Stimulated activated CD8-positive, alpha-beta memory T cell treated with anti-CD3 and anti-CD28 coated beads, Interleukin-4, amount 100 ng/mL, for 24 hours (primary cell): ENCODE measurements around the gene ABR.
"Not testable (repeated sequence)": the region's sequence is repeated elsewhere in the genome, so short reads cannot be mapped to it uniquely, and the experiment has no call there.

Source experiments
- DNase-seq: peaks from one replicate; pipeline ENCODE4 v3.0.0-alpha.2; 2020; ENCODE audit warnings: low read depth

Gene ABR

DNA sequence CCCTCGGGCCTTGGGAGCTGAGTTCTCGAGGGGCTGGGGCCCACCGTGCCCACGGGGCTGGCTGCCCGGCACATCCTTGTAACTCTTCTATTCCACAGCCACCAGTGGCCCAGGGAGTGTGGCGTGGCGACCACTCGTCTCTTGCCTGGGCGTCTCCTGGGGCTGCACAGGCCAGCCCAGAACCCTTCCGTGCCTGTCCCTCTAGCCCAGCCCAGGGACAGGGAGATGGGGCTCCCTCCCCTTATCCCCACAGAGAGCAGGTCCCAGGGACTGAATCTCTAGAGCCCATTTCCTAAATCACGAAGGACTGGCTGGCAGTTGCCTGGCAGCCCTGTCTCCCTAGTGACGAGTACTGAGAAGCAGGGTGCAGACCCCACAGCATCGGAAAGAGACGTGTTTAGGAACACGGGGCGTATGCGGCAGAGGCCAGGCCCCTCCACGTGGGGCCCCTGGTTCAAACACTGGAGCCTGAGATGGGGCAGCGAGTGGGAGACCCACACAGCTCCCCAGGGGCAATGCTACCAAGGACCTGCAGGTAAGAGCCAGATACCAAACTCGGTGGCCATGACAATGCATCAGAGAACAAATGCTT lies 131.8 kb downstream of the ABR start:
- no peak for DNase-seq

DNA sequence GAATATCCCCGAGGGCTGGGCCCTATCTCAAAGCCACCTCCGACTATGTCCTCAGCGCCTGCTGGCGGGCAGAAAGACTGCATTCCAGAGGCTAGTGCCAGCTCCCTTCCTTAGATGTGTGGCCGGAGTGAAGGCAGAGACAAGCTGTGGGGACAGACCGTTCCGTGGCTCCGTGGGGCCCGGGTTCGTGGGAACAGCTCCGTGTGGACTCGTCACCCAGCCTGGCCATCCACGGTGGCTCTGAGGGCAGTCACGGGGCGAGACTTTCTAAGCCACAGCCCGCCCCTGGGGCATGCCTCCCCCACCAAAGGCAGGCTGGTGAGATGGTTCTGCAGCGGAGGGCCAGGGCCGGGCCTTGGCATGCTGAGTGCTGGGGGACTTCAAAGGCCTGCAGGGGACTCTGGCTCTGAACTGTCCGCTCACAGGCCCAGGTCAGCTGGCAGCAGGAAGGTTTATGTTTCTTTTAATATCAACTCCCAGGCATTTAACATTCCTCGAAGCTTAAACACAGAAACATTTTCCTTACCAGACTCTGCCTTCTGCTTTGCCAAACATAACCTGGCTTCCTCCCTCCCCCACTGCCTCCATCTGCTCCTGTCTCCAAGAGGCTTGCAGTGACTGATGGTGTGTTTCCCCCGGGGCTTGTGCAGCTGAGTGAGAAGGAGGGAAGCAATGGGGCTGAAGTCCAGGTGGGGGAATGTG lies 132.5 kb downstream of the ABR start:
- no peak for DNase-seq

- no peak for DNase-seq
Measured at GRCh38 chr17:1045456-1045855, 134.3 kb downstream of the ABR start.

DNA sequence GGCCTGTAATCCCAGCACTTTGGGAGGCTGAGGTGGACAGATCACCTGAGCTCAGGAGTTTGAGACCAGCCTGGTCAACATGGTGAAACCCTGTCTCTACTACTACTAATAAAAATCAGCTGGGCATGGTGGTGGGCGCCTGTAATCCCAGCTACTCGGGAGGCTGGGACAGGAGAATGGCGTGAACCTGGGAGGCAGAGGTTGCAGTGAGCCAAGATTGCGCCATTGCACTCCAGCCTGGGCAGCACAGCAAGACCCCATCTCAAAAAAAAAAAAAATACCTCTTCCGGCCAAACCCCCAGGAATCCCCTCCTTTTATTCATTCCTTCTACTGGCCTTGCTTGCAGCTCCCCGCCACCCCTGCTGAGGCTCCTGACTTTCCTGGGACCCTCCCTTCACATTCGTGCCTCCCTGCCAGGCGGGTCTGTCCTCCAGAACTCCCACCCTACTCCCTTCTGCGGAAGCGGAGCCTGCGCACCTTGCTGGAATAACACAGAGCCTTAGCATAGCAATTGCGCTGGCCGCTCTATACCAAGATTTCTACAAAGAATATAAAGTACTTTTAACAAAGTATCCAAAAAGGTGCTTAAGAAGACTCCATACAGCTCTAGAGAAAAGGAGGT lies 135.3 kb downstream of the ABR start:
- DNase-seq = not testable (repeated sequence)

- DNase-seq = no peak
Measured at GRCh38 chr17:1043601-1044251, 136.1 kb downstream of the ABR start.

DNA sequence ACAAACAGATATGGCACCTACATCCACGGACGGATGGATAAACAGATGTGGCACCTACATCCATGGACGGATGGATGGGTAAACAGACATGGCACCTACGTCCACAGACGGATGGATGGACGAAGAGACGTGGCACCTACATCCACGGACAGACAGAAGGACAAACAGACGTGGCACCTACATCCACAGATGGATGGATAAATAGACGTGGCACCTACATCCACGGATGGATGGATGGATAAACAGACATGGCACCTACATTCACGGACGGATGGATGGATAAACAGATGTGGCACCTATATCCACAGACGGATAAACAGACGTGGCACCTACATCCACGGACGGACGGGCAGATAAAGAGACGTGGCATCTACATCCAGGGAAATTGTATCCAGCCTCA lies 137.3 kb downstream of the ABR start:
- no peak for DNase-seq

DNA sequence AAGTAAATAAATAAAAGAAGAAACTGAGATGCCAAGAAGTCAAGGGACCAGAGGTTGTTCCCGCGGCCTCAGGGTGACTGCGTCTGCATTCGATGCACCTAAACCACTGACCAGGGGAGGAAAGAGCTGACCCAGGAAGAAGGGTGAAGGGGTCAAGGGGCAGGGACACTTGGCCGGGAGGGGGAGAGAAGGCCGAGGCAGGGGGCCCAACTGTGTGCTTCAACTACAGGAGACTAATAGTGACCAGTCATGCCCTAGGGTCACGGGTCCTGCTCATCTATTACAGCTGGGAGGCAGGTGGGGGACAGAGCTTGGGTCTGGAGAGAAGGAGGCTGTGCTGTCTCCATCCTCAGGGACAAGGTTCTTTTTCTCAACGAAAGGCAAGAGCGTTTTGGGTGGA lies 138.0 kb downstream of the ABR start:
- DNase-seq = no peak

DNA sequence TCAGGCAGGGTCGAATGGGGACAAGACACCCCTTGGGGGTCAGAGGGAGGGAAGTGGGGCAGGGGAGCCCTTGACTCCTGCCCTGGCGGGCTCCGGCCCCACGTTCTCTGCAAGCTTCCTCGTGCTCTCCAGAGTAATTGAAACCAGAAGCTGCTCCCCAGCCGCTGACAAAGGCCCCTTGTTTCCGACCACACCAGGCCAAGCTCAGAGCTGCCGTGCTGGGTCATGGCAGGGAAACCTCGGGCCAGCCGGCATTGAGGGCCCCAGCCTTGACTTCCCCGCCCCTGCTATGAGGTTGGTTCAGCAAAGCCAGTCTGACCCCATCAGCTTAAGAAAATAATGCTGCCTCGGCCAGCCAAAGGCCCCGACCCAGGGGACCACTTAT lies 139.6 kb downstream of the ABR start:
- no peak for DNase-seq

DNA sequence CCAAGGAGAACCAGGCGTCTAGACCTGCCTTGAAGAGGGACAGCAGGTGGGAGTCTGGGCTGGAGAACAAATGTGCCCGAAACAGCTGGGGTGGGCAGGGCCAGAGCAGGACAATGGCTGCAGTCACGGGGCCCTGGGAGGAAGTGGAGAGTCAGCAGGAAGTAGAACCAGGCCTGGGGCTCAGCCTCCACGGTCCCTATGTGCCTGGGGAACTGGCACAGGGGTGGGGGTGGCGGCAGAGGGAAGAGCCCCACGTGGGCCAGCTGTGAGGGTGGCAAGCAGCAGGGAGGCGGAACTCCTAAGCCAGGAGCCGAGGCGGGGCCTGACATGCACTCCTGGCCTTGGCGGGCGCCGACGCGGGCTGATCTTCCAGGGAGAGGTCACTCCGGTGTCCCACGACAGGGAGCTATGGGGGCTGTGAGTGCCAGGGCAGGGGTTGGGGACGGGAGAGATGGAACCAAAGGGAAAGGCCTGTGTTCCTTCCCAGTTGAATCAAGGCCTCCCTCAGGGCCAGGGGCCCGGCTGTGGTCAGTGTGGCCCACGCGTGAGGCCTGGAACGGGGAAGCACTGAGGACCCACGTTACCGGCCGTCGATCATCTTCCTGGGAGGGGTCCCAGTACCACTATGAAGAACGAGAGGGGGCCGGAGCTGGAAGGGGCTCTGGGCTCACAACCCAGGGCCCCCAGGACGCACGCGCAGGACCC lies 140.1 kb downstream of the ABR start:
- DNase-seq = no peak

DNA sequence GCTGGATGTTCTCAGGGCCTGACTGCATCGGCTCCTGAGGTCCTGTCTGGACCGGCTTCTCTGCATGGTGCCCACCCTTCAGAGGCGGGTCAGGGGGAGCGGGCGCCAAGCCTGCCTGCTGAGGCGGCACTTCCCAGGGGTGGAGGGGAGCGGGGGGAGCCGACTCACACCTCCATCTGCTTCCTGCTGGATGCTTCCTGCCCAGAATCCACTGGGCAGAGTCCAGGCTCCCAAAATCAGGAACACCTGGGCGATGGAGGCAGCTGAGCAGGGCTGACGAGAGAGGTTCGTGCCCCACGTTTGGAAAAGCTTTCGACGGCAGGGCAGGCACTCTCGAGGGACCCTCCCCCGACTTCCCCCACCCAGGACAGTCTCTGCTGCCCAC lies 140.7 kb downstream of the ABR start:
- no peak for DNase-seq

DNA sequence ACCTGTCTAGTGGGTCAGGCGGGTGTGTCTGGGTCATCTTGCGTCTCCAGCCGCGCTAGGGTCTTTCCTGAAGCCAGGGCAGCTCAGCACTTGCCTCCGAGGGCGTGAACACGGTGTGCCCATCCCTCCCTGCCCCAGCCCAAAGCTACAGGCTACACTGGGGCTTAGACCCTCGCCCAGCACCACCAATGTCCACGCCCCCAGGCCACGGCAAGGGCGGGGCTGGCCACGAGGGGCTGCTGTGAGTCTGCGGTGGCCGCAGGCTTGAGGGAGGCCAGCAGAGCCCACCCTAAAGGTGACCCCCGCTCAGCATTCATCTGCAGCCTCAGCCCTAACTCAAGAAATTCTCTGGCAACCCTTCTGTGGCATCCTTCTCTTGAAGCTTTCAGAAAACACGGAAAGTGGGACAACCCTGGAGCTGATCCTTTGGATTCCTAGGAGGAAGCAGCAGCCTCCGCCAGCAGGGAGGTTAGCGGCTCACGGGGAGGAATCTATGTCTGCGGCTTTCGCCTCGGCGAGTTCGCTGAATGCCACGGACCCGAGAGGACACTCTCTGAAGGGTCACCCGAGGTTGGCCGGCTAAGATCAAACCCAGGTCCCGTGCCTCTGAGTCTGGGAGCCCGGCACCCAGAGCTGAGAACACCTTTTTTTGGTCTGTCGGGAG lies 141.2 kb downstream of the ABR start:
- no peak for DNase-seq

DNA sequence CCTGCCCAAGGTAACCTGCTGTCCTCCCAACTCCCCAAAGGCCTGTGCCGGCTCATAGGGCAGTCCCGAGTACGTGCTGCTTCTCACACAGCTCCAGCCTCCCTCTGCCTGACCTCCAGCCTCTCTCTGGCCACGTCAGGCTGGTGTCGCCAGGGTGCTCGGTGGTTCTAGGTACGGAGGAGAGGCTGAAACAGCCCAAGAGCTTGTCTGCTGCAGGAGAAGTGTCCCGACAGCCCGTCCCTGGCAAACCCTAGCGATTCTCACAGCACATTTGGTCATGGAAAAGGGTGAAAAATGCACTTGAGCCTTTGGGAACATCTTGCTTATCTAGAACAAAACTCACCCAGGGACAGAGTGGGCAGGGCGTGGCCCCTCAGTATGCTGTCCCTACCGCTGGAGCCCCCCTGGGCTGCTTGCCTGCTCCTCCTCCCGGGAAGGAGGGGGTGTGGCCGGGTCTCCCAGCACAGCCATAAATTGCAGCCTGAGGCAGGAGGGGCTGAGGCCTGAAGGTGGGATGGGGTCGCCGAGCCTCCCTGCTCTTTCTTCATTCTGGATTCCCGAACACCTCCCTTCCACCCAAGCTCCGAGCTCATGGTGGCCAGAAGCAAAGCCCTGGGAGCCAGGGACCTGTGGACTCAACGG lies 142.4 kb downstream of the ABR start:
- no peak for DNase-seq

DNA sequence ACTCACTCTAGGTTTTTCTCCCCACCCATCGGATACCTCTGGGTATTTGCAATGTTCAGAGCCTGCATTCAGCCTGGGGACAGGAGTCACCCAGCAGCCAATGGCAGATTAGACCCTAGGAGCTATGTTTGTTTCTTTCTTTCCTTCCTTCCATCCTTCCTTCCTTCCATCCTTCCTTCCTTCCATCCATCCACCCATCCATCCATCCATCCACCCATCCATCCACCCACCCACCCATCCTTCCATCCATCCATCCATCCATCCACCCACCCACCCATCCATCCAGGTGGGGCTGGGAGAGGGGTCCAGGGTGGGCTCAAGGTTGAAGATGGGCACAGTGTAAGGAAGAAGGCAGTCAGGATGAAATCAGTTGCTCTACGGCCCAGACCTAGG lies 142.9 kb downstream of the ABR start:
- DNase-seq = no peak

- no peak for DNase-seq
Measured at GRCh38 chr17:1036171-1036844, 143.5 kb downstream of the ABR start.

DNA sequence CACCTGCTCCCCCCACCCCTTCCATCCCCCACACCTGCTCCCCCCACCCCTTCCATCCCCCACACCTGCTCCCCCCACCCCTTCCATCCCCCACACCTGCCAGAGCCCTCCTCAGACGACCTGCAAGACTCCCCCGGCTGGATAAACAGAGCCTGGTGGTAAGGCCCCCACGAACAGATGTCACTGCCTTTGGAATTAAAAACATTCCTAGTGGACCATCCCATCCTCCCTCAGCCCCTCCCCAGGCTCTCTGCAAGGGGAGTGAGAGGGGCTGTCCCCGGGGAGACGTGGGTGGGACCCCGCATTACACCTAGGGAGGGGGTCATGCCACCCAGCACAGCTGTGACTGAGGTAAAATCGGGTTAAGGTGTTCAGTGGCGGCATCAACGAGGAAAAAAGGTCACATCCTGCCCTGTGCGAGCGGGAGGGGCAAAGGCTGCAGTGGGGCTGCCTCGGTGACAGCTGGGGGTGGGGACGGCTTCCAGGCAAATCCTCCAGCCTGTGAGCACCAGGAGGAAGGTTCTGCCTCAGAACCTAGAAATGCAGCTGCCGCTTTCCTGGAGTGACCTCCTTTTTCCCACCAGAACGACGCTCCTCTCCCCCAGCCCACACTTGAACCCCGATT lies 144.1 kb downstream of the ABR start:
- DNase-seq = no peak

DNA sequence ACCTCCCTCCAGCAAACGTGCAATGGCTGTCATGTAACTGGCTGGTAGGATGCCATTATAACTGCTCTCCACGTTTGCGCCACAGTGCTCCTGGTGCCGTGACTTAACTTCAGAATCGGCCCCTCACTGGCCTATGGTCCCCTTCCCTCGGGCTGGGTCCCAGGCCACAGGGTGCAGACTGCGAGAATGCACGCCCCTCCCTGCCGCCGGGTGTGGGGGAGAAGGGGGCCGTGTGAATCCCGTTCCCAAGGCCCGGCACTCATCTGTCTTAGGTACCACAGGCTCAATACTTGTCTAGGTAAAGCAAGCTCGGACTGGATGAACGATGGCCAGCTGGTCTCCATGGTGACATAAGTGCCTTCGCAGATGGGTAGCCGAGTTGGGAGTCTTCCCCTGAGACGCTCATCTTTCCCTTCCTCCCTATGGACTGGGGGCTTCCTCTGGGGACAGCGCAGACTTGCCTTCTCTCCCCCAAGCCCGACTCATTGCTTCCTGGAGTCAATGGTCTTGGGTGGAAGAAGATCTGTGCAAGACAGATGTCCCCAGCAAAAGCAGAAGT lies 145.1 kb downstream of the ABR start:
- no peak for DNase-seq

DNA sequence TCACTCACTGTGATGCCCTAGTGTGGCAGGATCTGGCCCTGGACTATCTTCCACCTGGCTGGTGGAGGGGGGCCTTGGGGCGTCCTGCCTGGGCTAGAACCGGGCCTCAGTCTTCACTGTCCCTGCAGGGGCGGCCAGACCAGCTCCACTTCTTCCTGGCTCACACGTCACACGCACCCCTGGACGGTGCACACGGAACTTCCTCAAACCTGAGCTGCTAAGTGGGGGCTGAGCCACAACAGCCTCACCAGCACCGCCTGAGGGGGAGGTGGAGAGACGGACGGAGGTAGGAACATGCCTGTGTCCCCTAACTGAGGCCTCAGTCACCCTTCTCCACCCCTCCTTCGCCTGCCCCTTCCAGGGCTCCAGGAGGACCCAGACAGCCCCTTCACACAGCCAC lies 146.3 kb downstream of the ABR start:
- no peak for DNase-seq

- DNase-seq = no peak
Measured at GRCh38 chr17:1032391-1032790, 147.4 kb downstream of the ABR start.

GRCh38 chr17:1031711-1032110 lies 148.1 kb downstream of the ABR start:
- DNase-seq = no peak
